ENCODE results near the gene TMEM82.

TMEM82 gene

DNA sequence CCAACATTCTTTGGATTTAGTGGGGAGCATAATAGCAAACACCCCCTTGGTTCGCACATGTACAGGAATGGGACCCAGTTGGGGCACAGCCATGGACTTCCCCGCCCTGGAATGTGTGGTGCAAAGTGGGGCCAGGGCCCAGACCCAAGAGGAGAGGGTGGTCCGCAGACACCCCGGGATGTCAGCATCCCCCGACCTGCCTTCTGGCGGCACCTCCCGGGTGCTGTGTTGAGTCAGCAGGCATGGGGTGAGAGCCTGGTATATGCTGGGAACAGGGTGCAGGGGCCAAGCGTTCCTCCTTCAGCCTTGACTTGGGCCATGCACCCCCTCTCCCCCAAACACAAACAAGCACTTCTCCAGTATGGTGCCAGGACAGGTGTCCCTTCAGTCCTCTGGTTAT is 43.4 kb downstream of the TMEM82 start:
- TF ChIP-seq, protein P1, sequence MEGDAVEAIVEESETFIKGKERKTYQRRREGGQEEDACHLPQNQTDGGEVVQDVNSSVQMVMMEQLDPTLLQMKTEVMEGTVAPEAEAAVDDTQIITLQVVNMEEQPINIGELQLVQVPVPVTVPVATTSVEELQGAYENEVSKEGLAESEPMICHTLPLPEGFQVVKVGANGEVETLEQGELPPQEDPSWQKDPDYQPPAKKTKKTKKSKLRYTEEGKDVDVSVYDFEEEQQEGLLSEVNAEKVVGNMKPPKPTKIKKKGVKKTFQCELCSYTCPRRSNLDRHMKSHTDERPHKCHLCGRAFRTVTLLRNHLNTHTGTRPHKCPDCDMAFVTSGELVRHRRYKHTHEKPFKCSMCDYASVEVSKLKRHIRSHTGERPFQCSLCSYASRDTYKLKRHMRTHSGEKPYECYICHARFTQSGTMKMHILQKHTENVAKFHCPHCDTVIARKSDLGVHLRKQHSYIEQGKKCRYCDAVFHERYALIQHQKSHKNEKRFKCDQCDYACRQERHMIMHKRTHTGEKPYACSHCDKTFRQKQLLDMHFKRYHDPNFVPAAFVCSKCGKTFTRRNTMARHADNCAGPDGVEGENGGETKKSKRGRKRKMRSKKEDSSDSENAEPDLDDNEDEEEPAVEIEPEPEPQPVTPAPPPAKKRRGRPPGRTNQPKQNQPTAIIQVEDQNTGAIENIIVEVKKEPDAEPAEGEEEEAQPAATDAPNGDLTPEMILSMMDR (IDR thresholded peaks at IDR 0.05; ENCODE audit: poor library complexity, severe bottlenecking), result no peak
- H3K4me1 ChIP-seq (ENCODE audit: insufficient read depth, poor library complexity, severe bottlenecking), result peaks cover 33% of the 10 kb centered on the region
- H3K36me3 ChIP-seq (ENCODE audit: low read depth), result peaks cover 57% of the 10 kb centered on the region
- DNase-seq (ENCODE audit: low spot score) (no peak), ATAC-seq (ENCODE audit: low read depth) (no peak)
- H3K9me3 ChIP-seq (ENCODE audit: severe bottlenecking), result no peaks in the 10 kb centered on the region
- H3K4me3 ChIP-seq (ENCODE audit: severe bottlenecking), result no peak overlapping the region
- no peaks in the 10 kb centered on the region for H3K27me3 ChIP-seq (ENCODE audit: insufficient read depth, poor library complexity, severe bottlenecking)
- H3K27ac ChIP-seq (ENCODE audit: poor library complexity, severe bottlenecking), result peak overlapping the region; percentile 86

DNA sequence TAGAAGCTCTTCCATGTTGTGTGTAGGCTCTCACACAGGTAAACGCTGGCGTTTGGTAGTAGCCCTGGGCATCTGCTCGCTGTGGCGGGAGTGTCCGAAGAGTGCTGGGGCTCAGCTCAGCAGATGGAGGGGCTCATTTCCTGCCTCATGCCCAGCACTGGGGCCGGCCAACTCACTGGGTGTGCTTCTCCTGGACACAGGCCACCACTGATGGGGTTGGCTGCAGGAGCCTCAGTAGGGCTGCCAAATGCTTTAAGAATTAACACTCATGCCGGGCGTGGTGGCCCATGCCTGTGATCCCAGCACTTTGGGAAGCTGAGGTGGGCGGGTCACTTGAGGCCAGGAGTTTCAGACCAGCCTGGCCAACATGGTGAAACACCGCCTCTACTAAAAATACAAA is 44.3 kb downstream of the TMEM82 start:
- no peaks in the 10 kb centered on the region for H3K9me3 ChIP-seq (ENCODE audit: severe bottlenecking)
- ATAC-seq (ENCODE audit: low read depth), result peak; percentile 35
- peak overlapping the region; percentile 86 for H3K27ac ChIP-seq (ENCODE audit: poor library complexity, severe bottlenecking)
- H3K4me3 ChIP-seq (ENCODE audit: severe bottlenecking), result no peak overlapping the region
- peaks cover 48% of the 10 kb centered on the region for H3K36me3 ChIP-seq (ENCODE audit: low read depth)
- TF ChIP-seq, protein P1 (IDR thresholded peaks at IDR 0.05; ENCODE audit: poor library complexity, severe bottlenecking), result no peak
- no peaks in the 10 kb centered on the region for H3K27me3 ChIP-seq (ENCODE audit: insufficient read depth, poor library complexity, severe bottlenecking)
- peak; percentile 74 for DNase-seq (ENCODE audit: low spot score)
- peaks cover 33% of the 10 kb centered on the region for H3K4me1 ChIP-seq (ENCODE audit: insufficient read depth, poor library complexity, severe bottlenecking)

DNA sequence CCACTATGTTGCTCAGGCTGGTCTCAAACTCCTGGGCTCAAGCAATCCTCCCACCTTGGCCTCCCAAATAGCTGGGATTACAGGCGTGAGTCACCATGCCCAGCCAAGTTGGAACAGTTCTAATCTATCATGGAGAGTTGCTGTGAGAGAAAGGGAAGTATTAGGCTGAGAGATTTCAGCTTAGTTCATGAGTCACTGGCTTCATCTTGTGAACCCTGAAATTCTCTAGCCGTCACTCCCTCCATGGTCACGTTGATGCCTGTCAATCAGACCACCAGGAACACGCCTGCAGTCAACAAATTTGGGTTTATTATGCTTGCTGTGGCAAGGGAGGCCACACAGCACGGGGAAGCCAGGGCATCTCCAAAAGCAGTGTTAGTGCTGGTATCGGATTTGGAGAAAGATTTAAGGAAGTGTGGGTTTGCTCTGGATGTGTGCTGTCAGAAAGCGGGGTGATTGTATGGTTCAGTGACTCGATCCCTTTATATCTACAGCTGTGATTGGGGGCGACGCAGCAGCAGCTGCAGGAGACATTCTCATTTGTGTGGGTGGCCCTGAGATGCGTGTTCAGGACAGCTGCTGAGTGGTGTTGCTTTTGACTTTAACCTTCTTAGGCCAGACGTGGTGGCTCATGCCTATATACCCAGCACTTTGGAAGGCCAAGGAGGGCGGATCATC is 46.5 kb downstream of the TMEM82 start:
- no peak overlapping the region for H3K4me3 ChIP-seq (ENCODE audit: severe bottlenecking)
- no peaks in the 10 kb centered on the region for H3K9me3 ChIP-seq (ENCODE audit: severe bottlenecking)
- DNase-seq (ENCODE audit: low spot score) (no peak), ATAC-seq (ENCODE audit: low read depth) (peak; percentile 48)
- peaks cover 33% of the 10 kb centered on the region for H3K4me1 ChIP-seq (ENCODE audit: insufficient read depth, poor library complexity, severe bottlenecking)
- TF ChIP-seq, protein P1 (IDR thresholded peaks at IDR 0.05; ENCODE audit: poor library complexity, severe bottlenecking), result no peak
- H3K27ac ChIP-seq (ENCODE audit: poor library complexity, severe bottlenecking), result peak overlapping the region; percentile 86
- H3K36me3 ChIP-seq (ENCODE audit: low read depth), result peaks cover 28% of the 10 kb centered on the region
- no peaks in the 10 kb centered on the region for H3K27me3 ChIP-seq (ENCODE audit: insufficient read depth, poor library complexity, severe bottlenecking)

DNA sequence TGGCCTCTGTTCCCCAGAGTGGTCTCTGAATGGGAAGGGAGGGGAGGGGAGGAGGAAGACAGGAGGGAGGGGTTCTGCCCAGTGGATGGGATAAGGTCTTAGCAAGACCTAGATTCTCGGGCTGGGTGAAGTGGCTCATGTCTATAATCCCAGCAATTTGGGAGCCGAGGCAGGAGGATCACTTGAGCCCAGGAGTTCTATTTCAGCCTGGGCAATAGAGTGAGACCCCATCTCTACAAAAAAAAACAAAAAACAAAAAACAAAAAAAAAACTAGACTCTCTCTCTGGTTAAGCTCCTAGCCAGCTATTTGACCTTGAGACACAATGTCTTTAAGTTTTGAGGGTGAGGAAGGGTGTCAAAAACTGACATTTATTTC is 53.8 kb downstream of the TMEM82 start:
- DNase-seq (ENCODE audit: low spot score) (no peak), ATAC-seq (ENCODE audit: low read depth) (no peak)
- Histone ChIP-seq H3K4me1 (ENCODE audit: insufficient read depth, poor library complexity, severe bottlenecking) (peaks cover 58% of the 10 kb centered on the region), H3K27me3 (ENCODE audit: insufficient read depth, poor library complexity, severe bottlenecking) (no peaks in the 10 kb centered on the region), H3K4me3 (ENCODE audit: severe bottlenecking) (no peak overlapping the region), H3K9me3 (ENCODE audit: severe bottlenecking) (no peaks in the 10 kb centered on the region), H3K36me3 (ENCODE audit: low read depth) (no peaks in the 10 kb centered on the region), H3K27ac (ENCODE audit: poor library complexity, severe bottlenecking) (peak overlapping the region; percentile 100)
- TF ChIP-seq, protein P1 (IDR thresholded peaks at IDR 0.05; ENCODE audit: poor library complexity, severe bottlenecking), result no peak
